ENCODE results near the gene DKK2.
"Not testable (repeated sequence)": the region's sequence is repeated elsewhere in the genome, so short reads cannot be mapped to it uniquely, and the experiment has no call there.

The DKK2 gene

DNA sequence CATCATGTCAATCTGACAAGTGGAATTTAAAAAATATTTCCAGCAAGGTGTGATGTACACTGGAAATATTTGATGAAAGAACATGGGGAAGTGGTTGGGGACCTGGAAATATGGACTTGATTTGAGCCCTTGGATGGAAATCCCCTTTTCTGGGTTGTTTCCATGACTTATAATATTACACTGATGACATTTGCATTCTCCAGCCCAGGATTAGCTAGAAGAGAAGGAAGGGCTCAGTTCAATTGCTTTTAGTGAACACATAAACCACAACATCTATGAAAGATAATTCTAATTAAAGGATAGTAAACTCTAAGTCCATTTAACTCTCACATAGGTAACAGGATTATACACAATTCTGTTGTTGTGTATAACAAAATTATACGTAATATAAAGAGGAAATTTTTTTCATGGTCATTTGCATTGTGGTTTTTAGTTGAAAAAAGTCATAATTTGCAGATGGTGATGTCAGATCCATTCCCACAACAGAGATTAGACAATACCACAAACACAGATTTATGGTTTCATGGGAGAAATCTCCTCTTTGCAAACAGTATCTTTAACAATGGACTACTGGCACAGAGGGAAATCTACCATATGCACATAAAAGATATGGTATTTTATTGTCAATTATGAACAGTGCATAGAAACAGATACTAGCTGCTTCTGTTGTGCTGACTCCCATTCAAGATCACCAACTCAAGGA lies 126.5 kb downstream of the DKK2 start:
- no peak for DNase-seq

GRCh38 chr4:106908049-106908448 lies 128.1 kb downstream of the DKK2 start:
- not testable (repeated sequence) for DNase-seq

- no peak for DNase-seq
These were observed 128.9 kb downstream of the DKK2 start for GRCh38 chr4:106907216-106907615.

GRCh38 chr4:106906728-106907127 lies 129.4 kb downstream of the DKK2 start:
- DNase-seq = no peak

DNA sequence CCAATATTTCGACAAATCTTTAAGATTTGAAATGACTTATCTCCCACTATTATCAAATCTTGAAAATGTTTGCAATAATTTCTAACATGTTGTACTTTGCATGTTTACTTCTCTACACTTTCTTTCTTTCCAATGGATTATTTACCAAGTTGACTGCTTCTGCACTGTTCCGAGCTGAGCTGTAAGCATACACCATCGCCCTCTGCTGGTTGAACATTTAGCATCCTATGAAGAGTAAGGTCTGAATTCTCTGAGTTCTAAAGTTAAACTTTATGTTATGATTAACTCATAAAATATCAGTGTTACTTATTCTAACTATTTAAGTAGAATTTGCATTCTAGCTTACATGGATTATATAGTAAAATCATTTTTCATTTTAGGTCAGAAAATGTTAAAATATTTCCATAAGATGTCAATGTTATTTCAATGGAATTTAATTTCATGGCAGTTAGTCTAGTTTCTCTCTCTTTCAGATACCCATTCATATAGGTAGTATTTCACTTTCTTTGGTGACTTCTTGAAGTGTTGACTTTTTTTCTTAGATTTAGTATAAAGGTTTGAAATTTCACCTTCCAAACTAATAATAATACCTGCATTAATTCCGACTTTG lies 137.4 kb downstream of the DKK2 start:
- DNase-seq = peak; percentile 39 to 54

GRCh38 chr4:106893903-106894302 lies 142.2 kb downstream of the DKK2 start:
- DNase-seq = no peak

DNA sequence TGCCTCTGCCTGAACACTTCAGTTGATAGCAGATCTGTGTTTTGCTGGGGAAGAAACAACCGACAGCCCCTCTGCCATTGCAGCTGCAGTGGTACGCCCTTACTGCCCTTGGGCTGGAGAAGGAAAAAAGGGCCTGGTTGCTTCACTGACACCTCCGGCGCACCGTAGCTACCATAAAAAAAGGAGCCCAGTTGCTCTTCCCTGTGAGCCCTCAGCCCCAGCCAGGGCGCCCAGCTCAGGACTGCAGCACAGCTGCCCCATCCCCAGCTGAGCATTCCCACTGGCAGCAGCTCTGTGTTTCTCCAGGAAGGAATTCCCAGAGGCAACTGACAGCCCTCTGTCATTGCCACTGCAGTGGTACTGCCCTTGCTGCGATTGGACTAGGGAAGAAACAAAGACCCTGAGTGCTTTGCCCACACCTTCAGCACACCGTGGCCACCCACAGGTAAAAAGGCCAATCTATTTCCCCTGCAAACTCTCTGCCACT lies 142.7 kb downstream of the DKK2 start:
- DNase-seq = no peak

DNA sequence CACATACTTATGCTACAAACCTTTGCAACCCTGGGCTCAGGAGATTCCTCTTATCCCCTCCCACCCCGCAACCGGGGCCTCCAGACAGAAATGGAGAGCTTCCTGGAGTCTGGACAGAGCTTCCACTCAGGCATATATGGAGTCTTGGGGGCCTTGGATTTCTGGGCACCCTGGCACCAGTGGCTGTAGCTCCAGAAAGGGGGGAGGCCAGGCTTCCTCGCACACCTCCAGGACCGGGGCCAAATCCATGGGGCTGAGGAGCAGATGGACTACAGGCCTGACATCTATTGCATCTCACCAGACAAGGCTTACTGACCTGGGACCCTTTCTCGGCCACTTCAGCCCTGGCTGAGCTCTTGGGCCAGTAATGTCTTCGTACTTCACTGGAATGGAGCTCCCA lies 143.3 kb downstream of the DKK2 start:
- no peak for DNase-seq

DNA sequence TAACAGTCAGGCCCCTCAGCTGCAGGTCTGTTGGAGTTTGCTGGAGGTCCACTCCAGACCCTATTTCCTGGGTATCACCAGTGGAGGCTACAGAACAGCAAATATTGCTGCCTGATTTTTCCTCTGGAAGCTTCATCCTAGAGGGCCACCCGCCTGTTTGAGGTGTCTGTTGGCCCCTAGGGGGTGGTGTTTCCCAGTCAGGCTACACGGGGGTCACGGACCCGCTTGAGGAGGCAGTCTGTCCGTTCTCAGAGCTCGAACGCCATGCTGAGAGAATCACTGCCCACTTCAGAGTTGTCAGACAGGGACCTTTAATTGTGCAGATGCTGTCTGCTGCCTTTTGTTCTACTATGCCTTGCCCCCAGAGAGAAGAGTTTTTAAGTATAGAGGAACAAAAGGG lies 160.8 kb downstream of the DKK2 start:
- no peak for DNase-seq

Measured in inflammatory macrophage (primary cell).